Amygdala (tissue), 56 donors: ENCODE results near the gene KRTAP10-2.

Experiments
- DNase-seq, 56 donors: peaks; one replicate each; lab custom pipeline; 2025; lab: John Stamatoyannopoulos, UW

Gene KRTAP10-2

DNA sequence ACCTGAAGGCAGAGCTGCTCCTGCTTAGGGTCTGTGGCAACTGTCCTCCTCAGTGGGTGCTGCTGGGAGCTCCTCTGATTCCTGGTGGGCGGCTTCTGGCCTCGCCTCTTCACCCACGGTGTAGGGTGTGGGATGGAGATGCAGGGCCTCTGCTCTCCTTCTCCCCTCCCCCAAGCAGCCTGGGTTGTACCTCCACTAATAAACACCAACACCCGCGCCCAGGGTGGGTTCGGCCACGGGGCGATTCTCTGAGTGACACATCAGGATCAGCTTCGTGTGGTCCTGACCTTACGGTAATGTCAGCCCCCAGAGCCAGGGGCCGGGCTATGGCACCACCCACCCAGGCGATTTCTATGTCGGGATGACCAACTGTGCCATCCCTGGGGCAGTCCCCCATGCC lies 35.0 kb downstream of the KRTAP10-2 start:
- DNase-seq = no peak

GRCh38 chr21:44515359-44516165 lies 35.7 kb downstream of the KRTAP10-2 start:
- no peak for DNase-seq

GRCh38 chr21:44514746-44515358 lies 36.5 kb downstream of the KRTAP10-2 start:
- no peak for DNase-seq

DNA sequence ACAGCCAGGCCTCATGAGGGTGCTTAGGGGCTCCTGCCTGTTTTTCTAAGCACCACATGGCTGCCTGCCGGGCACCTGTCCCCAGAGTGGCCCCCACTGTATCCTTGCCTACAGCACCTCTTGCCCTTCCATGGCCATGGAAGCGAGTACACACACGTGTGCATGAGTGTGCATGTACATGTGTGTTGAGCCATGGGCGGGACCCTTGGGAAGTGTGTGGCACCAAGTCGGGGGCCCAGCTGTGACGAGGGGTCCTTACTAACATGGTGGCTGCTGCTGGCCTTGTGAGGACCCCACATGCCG lies 37.1 kb downstream of the KRTAP10-2 start:
- no peak for DNase-seq

DNA sequence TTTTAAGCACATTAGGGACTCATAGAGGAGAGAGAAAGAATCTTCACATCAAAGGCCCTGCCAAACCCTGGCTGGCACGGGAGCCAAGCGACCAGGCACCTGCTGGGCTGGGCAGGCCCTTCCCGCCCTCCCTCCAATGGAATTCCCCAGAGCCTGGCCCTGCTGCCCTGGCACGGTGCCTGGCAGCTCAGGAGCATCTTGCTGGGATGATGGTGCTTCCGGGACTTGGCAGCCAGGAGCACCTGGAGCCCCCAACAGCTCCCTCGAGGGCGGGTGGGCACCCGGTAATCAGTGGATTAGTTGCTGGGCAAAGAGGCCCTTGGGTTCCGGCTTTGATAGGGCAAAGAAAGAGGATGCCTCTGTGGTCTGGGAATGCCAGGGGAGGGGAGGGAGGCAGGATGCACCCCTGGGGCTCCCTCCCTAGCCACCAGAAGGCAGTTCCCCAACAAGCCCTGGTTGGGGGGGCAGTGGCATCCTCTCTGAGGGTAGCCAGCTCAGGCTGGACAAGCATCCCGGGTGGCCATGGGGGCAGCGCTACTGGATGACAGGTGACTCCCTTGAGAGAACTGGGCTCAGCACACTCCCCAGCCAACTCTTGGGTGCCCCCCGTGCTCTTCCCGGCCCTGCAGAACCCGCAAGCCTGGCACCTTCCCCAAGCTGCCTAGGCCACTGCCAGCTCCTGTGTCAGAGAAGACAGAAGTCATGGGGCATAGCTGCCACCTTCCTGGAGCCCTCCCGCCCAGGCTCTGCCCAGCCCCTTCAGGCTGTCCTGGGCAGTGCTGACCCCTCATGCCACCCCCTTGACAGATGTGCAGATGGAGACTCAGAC lies 37.7 kb downstream of the KRTAP10-2 start:
- DNase-seq = no peak

GRCh38 chr21:44512496-44513388 lies 38.6 kb downstream of the KRTAP10-2 start:
- no peak for DNase-seq

- DNase-seq = no peak
Measured at GRCh38 chr21:44511938-44512275, 39.4 kb downstream of the KRTAP10-2 start.

DNA sequence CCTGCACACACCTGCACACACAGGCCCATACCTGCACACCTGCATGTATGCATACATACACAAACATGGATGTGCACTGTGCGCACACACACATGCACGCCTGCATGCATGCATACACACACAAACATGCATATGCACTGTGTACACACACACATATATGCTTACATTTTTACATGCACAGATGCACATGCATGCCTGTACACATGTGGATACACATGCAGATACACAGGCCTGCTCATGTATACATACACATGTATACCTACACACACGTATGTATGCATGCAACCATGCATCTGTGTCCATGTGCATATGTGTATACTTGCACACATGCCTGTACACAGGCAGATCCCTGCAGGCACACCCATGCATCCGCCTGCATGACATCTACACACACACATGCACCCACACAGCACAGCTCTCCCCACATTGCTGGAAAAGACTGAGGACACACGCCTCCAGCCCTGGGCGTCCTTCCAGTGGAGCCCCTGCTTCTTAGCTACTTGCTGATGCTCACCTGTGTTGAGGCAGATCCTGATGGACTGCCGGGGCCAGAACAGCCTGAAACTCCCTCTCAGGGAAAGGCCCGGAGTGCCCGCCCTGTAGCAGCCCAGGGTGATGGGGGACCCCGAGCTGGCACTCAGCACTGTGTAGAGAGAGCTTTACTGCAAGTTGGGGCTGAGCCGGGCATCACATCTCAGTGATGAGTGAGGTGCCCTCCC lies 39.9 kb downstream of the KRTAP10-2 start:
- no peak for DNase-seq

GRCh38 chr21:44510508-44511218 lies 40.6 kb downstream of the KRTAP10-2 start:
- DNase-seq = peak in 5 of 56 donors; percentile 10 to 41 (median 17)

GRCh38 chr21:44510109-44510507 lies 41.2 kb downstream of the KRTAP10-2 start:
- DNase-seq = no peak

DNA sequence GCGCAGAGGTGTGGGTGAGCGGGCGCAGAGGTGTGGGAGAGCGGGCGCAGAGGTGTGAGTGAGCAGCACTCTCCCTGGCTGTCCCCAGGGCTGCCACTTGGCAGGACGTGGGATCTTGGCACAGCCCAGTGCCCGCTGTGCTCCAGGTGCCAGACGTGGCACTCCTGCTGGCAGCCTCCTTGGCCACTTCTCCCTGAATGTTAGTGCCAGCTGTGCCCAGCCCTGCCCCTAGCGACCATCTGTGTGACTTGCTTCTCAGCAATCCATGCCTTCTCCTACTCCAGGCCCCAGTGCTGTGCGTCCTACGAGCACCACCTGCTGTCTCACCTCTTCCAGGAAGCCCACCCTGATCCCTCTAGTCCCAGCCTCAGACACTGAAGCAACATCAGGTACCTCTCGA lies 41.8 kb downstream of the KRTAP10-2 start:
- peak in 7 of 56 donors; percentile 4 to 56 (median 17) for DNase-seq

GRCh38 chr21:44508711-44509445 lies 42.4 kb downstream of the KRTAP10-2 start:
- no peak for DNase-seq

- no peak for DNase-seq
Measured at GRCh38 chr21:44508426-44508710, 42.9 kb downstream of the KRTAP10-2 start.

GRCh38 chr21:44507673-44508425 lies 43.5 kb downstream of the KRTAP10-2 start:
- no peak for DNase-seq

DNA sequence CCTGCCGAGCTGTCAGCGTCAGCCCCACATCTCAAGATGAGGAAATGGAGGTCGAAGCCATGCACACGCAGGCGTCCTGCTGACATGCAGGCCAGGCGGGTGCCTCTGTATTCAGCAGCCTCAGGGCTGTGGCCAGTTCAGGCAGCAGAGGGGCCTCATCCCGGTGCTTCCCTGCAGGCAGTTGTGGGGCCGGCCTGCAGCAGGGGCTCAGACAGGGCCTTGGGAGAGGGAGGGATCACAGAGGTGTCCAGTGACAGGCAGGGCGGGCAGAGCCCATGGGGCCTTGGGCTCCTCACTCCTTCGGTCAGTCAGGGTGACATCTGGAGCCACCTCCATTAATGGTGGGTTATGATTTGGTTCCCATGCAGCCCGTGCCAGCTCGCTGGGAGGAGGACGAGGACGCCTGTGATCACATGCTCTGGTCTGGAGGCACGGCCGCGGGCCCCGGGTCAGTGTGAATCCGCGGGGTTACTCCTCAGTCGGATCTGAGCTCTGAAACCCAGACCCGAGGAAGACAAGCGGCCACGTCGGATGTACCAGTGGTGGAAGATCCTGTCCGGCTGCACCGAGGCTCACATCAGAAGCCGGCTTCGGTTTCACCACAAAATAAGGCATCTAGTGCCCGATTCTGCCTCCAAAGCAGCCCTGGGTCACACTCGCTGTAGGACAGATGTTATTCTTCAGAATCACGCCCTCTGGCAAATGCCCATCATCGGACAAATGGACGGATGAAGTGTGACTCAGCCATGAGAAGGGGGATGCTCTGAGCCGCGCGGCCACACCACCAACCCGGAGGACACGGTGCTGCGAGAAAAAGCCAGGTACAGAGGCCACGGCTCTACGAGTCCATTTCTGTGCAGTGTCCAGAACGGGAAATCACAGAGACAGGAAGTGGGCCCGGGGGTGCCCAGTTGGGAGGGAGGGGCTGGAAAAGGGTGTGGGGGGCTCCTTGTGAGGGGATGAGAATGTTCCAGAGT lies 44.7 kb downstream of the KRTAP10-2 start:
- no peak for DNase-seq

GRCh38 chr21:44505673-44506278 lies 45.5 kb downstream of the KRTAP10-2 start:
- DNase-seq = no peak
